CD4-positive, CD25-positive, alpha-beta regulatory T cell (primary cell): ENCODE results near the gene GUCY2C. TPM values are rescaled to one million over a fixed set of nuclear protein-coding genes. Genes with fewer than 3 reads are reported as not detected.

Experiments used
- ATAC-seq, 2 donors: fragments of 150-1000 bp; cut with Tn5 transposase; one replicate each; pipeline ENCODE4 v1.10.0; 2021; ENCODE audit warnings: low read depth in 2 of 2, moderate number of reproducible peaks in 2 of 2, moderate library complexity in 1 of 2
- DNase-seq, 3 donors: peaks; one replicate each; pipeline versions ENCODE4 v3.0.0 to v3.0.0-alpha.2; 2012 to 2022; ENCODE audit warnings: mixed read lengths in 1 of 3
- H3K27ac ChIP-seq: one replicate; pipeline ENCODE4 v1.7.0; 2013; ENCODE audit warnings: mild to moderate bottlenecking, low read length; ENCODE audit not compliant: insufficient read depth, poor library complexity, severe bottlenecking
- H3K27me3 ChIP-seq: one replicate; pipeline ENCODE4 v1.7.0; 2013; ENCODE audit warnings: low read length; ENCODE audit not compliant: control insufficient read depth, insufficient read depth
- H3K36me3 ChIP-seq: one replicate; pipeline ENCODE4 v1.7.0; 2013; ENCODE audit warnings: mild to moderate bottlenecking, low read length, moderate library complexity; ENCODE audit not compliant: control insufficient read depth, insufficient read depth
- H3K4me1 ChIP-seq: 2 replicates; pipeline ENCODE4 v1.7.0; 2013; ENCODE audit warnings: mild to moderate bottlenecking, low read length; ENCODE audit not compliant: insufficient read depth, control insufficient read depth, poor library complexity, severe bottlenecking
- H3K4me3 ChIP-seq: one replicate; pipeline ENCODE4 v1.7.0; 2013; ENCODE audit warnings: low read depth, mild to moderate bottlenecking, low read length, moderate library complexity
- H3K9me3 ChIP-seq, 2 experiments: 1 replicate in 1 of 2; 2 replicates in 1 of 2; pipeline ENCODE4 v1.7.0; 2013; ENCODE audit warnings: low read length in 2 of 2, mild to moderate bottlenecking in 1 of 2, moderate library complexity in 1 of 2; ENCODE audit not compliant: control insufficient read depth in 2 of 2
- H3K27ac Mint-ChIP-seq, 3 donors: one replicate each; pipeline ENCODE4 v1.8.0; 2020 to 2022; ENCODE audit warnings: mild to moderate bottlenecking in 3 of 3, mixed read lengths in 3 of 3, moderate library complexity in 2 of 3
- H3K27me3 Mint-ChIP-seq: one replicate; pipeline ENCODE4 v1.8.0; 2022; ENCODE audit warnings: mild to moderate bottlenecking, mixed read lengths
- H3K36me3 Mint-ChIP-seq: one replicate; pipeline ENCODE4 v1.8.0; 2020; ENCODE audit warnings: mixed read lengths
- H3K4me1 Mint-ChIP-seq, 4 donors: one replicate each; pipeline ENCODE4 v1.8.0; 2020 to 2022; ENCODE audit warnings: mixed read lengths in 4 of 4, mild to moderate bottlenecking in 1 of 4
- H3K4me3 Mint-ChIP-seq, 4 donors: one replicate each; pipeline ENCODE4 v1.8.0; 2020 to 2022; ENCODE audit warnings: mild to moderate bottlenecking in 4 of 4, mixed read lengths in 4 of 4, moderate library complexity in 3 of 4
- H3K9me3 Mint-ChIP-seq, 7 donors: one replicate each; pipeline ENCODE4 v1.8.0; 2020 to 2022; ENCODE audit warnings: mixed read lengths in 7 of 7, mild to moderate bottlenecking in 3 of 7, moderate library complexity in 2 of 7
- polyA plus RNA-seq, 4 donors: library from polyadenylated mRNA; unstranded; fragments of 300-500 nt; fragmentation: Illumina TruSeq; gene quantifications; one replicate each; pipeline ENCODE4 v1.2.3, GENCODE V29; 2021
- total RNA-seq: library from RNA; stranded (reverse); gene quantifications from one replicate; pipeline ENCODE4 v1.2.3, GENCODE V29; 2022

GUCY2C gene
- total and polyA plus RNA-seq, 5 donors from 2014 or later: not detected

GRCh38 chr12:14643251-14643650, 53.1 kb downstream of the GUCY2C start:
- peak in 1 of 2 donors; percentile 22 for ATAC-seq
- Histone ChIP-seq H3K36me3 (no peaks in the 10 kb centered on the region), H3K27ac (no peak overlapping the region), H3K9me3 (no peaks in the 10 kb centered on the region), H3K27me3 (peaks cover 3% of the 10 kb centered on the region), H3K4me3 (peak overlapping the region; percentile 24), H3K4me1 (no peaks in the 10 kb centered on the region)
- Mint-ChIP-seq H3K27me3 (peaks cover 9% of the 10 kb centered on the region), H3K9me3 (no peaks in the 10 kb centered on the region), H3K4me1 (peaks cover 0 to 20% (median 6%) of the 10 kb centered on the region in 4 donors), H3K27ac (peak overlapping the region in 2 of 3 donors; percentile 1 to 43), H3K4me3 (no peak overlapping the region), H3K36me3 (no peaks in the 10 kb centered on the region)
- peak in 2 of 3 donors; percentile 12 to 39 for DNase-seq

GRCh38 chr12:14638066-14638465, 58.3 kb downstream of the GUCY2C start:
- Mint-ChIP-seq H3K27me3 (peaks cover 6% of the 10 kb centered on the region), H3K4me1 (peaks cover 0 to 5% (median 3%) of the 10 kb centered on the region in 4 donors), H3K27ac (no peak overlapping the region), H3K9me3 (peaks cover 0 to 12% (median 3%) of the 10 kb centered on the region in 7 donors), H3K36me3 (no peaks in the 10 kb centered on the region), H3K4me3 (no peak overlapping the region)
- H3K9me3 ChIP-seq: peaks cover 0 to 4% of the 10 kb centered on the region in 2 experiments
- ATAC-seq: no peak
- no peak for DNase-seq
- H3K36me3 ChIP-seq: no peaks in the 10 kb centered on the region
- H3K4me3 ChIP-seq: no peak overlapping the region
- H3K4me1 ChIP-seq: no peaks in the 10 kb centered on the region
- no peak overlapping the region for H3K27ac ChIP-seq
- peaks cover 4% of the 10 kb centered on the region for H3K27me3 ChIP-seq

GRCh38 chr12:14635776-14636175, 60.6 kb downstream of the GUCY2C start:
- Histone ChIP-seq H3K4me3 (no peak overlapping the region), H3K36me3 (no peaks in the 10 kb centered on the region), H3K27me3 (peaks cover 5% of the 10 kb centered on the region), H3K9me3 (peaks cover 0 to 4% of the 10 kb centered on the region in 2 experiments), H3K27ac (no peak overlapping the region), H3K4me1 (no peaks in the 10 kb centered on the region)
- DNase-seq: no peak
- peaks cover 0 to 12% (median 3%) of the 10 kb centered on the region in 7 donors for H3K9me3 Mint-ChIP-seq
- no peak for ATAC-seq
- H3K4me3 Mint-ChIP-seq: no peak overlapping the region
- no peaks in the 10 kb centered on the region for H3K36me3 Mint-ChIP-seq
- H3K27ac Mint-ChIP-seq: no peak overlapping the region
- peaks cover 6% of the 10 kb centered on the region for H3K27me3 Mint-ChIP-seq
- H3K4me1 Mint-ChIP-seq: no peaks in the 10 kb centered on the region

GRCh38 chr12:14630793-14631192, 65.6 kb downstream of the GUCY2C start:
- peak overlapping the region in 1 of 3 donors; percentile 61 for H3K27ac Mint-ChIP-seq
- H3K36me3 ChIP-seq: no peaks in the 10 kb centered on the region
- no peak overlapping the region for H3K4me3 Mint-ChIP-seq

GRCh38 chr12:14629832-14630710, 66.3 kb downstream of the GUCY2C start:
- H3K27ac Mint-ChIP-seq: no peak overlapping the region
- no peak overlapping the region for H3K4me3 Mint-ChIP-seq
- Histone ChIP-seq H3K4me3 (no peak overlapping the region), H3K4me1 (no peaks in the 10 kb centered on the region), H3K9me3 (no peaks in the 10 kb centered on the region), H3K27ac (no peak overlapping the region), H3K36me3 (no peaks in the 10 kb centered on the region), H3K27me3 (peaks cover 8% of the 10 kb centered on the region)
- H3K4me1 Mint-ChIP-seq: no peaks in the 10 kb centered on the region
- no peaks in the 10 kb centered on the region for H3K36me3 Mint-ChIP-seq
- no peaks in the 10 kb centered on the region for H3K9me3 Mint-ChIP-seq
- DNase-seq (peak; percentile 25 to 62 (median 49)), ATAC-seq (peak; percentile 83 to 87)
- peaks cover 22% of the 10 kb centered on the region for H3K27me3 Mint-ChIP-seq

More at GRCh38 chr12:14630793-14631192, 65.6 kb downstream of the GUCY2C start:
- DNase-seq (no peak), ATAC-seq (no peak)
- H3K27ac ChIP-seq: no peak overlapping the region
- no peaks in the 10 kb centered on the region for H3K4me1 Mint-ChIP-seq
- H3K27me3 Mint-ChIP-seq: peaks cover 18% of the 10 kb centered on the region
- H3K36me3 Mint-ChIP-seq: no peaks in the 10 kb centered on the region
- no peak overlapping the region for H3K4me3 ChIP-seq
- H3K27me3 ChIP-seq: peaks cover 8% of the 10 kb centered on the region
- no peaks in the 10 kb centered on the region for H3K9me3 ChIP-seq
- peaks cover 0 to 4% (median under 1%) of the 10 kb centered on the region in 7 donors for H3K9me3 Mint-ChIP-seq
- no peaks in the 10 kb centered on the region for H3K4me1 ChIP-seq

- peaks cover 18% of the 10 kb centered on the region for H3K27me3 Mint-ChIP-seq
- Histone ChIP-seq H3K27ac (no peak overlapping the region), H3K4me3 (no peak overlapping the region), H3K9me3 (no peaks in the 10 kb centered on the region), H3K27me3 (peaks cover 8% of the 10 kb centered on the region), H3K4me1 (no peaks in the 10 kb centered on the region), H3K36me3 (no peaks in the 10 kb centered on the region)
- no peaks in the 10 kb centered on the region for H3K4me1 Mint-ChIP-seq
- no peaks in the 10 kb centered on the region for H3K36me3 Mint-ChIP-seq
- no peak overlapping the region for H3K27ac Mint-ChIP-seq
- no peak for ATAC-seq
- no peak for DNase-seq
- H3K4me3 Mint-ChIP-seq: no peak overlapping the region
- peaks cover 0 to under 1% (median 0%) of the 10 kb centered on the region in 7 donors for H3K9me3 Mint-ChIP-seq
Observed at GRCh38 chr12:14628771-14629170, 67.6 kb downstream of the GUCY2C start.

- Histone ChIP-seq H3K36me3 (no peaks in the 10 kb centered on the region), H3K9me3 (no peaks in the 10 kb centered on the region), H3K27ac (no peak overlapping the region), H3K4me1 (no peaks in the 10 kb centered on the region), H3K27me3 (peaks cover 3% of the 10 kb centered on the region), H3K4me3 (no peak overlapping the region)
- H3K4me1 Mint-ChIP-seq: no peaks in the 10 kb centered on the region
- no peak for DNase-seq
- ATAC-seq: no peak
- H3K9me3 Mint-ChIP-seq: peaks cover 0 to 5% (median 0%) of the 10 kb centered on the region in 7 donors
- no peak overlapping the region for H3K4me3 Mint-ChIP-seq
- peak overlapping the region in 1 of 3 donors; percentile 45 for H3K27ac Mint-ChIP-seq
- no peaks in the 10 kb centered on the region for H3K36me3 Mint-ChIP-seq
- peaks cover 32% of the 10 kb centered on the region for H3K27me3 Mint-ChIP-seq
Observed at GRCh38 chr12:14621826-14622225, 74.6 kb downstream of the GUCY2C start.
